HepG2 (cell line): ENCODE measurements around the gene RHOC. TPM values are rescaled to one million over a fixed set of nuclear protein-coding genes. Genes with fewer than 3 reads are reported as not detected.

ENCODE experiments used
- ARID4A ChIP-seq: sonication (generic); formaldehyde crosslinking; IDR thresholded peaks from 2 replicates; pipeline ENCODE4 v1.5.0; 2020; ENCODE audit warnings: mild to moderate bottlenecking, missing genetic modification reagents, borderline replicate concordance
- ASH2L ChIP-seq: fragments of 300-600, 200-600 bp; sonication (generic); IDR thresholded peaks from 2 replicates; pipeline ENCODE4 v1.7.0; 2017; ENCODE audit warnings: low read depth, mild to moderate bottlenecking, moderate library complexity, mixed read lengths, low read length; ENCODE audit not compliant: insufficient read length
- CCAR2 ChIP-seq: fragments of 200-400 bp; formaldehyde crosslinking; optimal IDR thresholded peaks from 2 replicates; pipeline ENCODE3; 2018; ENCODE audit warnings: low read depth, mild to moderate bottlenecking, low read length, moderate library complexity
- CTCF ChIP-seq: sonication (generic); formaldehyde crosslinking; IDR thresholded peaks from 2 replicates; pipeline ENCODE4 v1.5.0; 2020; ENCODE audit warnings: mild to moderate bottlenecking, missing genetic modification reagents, moderate library complexity
- ETV5 ChIP-seq: IDR thresholded peaks from 2 replicates; pipeline ENCODE4 v1.6.1; 2018; ENCODE audit warnings: missing biosample characterization, missing genetic modification reagents, inconsistent platforms, borderline replicate concordance
- ETV6 ChIP-seq: sonication (generic); formaldehyde crosslinking; conservative IDR thresholded peaks from 2 replicates; pipeline ENCODE4 v1.4.0; 2020; ENCODE audit warnings: missing genetic modification reagents
- HNF4G ChIP-seq, 2 experiments: sonication (generic) in 1 of 2; formaldehyde crosslinking in 1 of 2; IDR thresholded peaks; 2 replicates each; pipeline versions ENCODE4 v1.4.0 to v1.6.1; 2011 to 2020; ENCODE audit warnings: borderline replicate concordance in 2 of 2, low read depth in 2 of 2, mild to moderate bottlenecking in 2 of 2, low read length in 1 of 2, missing genetic modification reagents in 1 of 2, moderate library complexity in 1 of 2
- IKZF4 ChIP-seq: sonication (generic); formaldehyde crosslinking; IDR thresholded peaks from 2 replicates; pipeline ENCODE4 v1.5.1; 2020; ENCODE audit warnings: borderline replicate concordance, mild to moderate bottlenecking, low read depth, missing genetic modification reagents; ENCODE audit errors: not compliant biosample characterization
- KDM6A ChIP-seq: IDR thresholded peaks from 2 replicates; pipeline ENCODE4 v1.6.1; 2016; ENCODE audit warnings: low read depth
- PAWR ChIP-seq: sonication (generic); formaldehyde crosslinking; IDR thresholded peaks from 2 replicates; pipeline ENCODE4 v1.4.0; 2020; ENCODE audit warnings: missing genetic modification reagents, mild to moderate bottlenecking, borderline replicate concordance
- PHF8 ChIP-seq: sonication (generic); formaldehyde crosslinking; IDR thresholded peaks from 2 replicates; pipeline ENCODE4 v1.5.0; 2020; ENCODE audit warnings: missing genetic modification reagents
- POGZ ChIP-seq: sonication (generic); formaldehyde crosslinking; IDR thresholded peaks from 2 replicates; pipeline ENCODE4 v1.4.0; 2020; ENCODE audit warnings: mild to moderate bottlenecking, missing genetic modification reagents
- RELA ChIP-seq: sonication (generic); formaldehyde crosslinking; IDR thresholded peaks from 2 replicates; pipeline ENCODE4 v1.4.0; 2020; ENCODE audit warnings: missing genetic modification reagents
- SAFB2 ChIP-seq: sonication (generic); formaldehyde crosslinking; IDR thresholded peaks from 2 replicates; pipeline ENCODE4 v1.5.1; 2020; ENCODE audit warnings: missing genetic modification reagents, low read depth, mild to moderate bottlenecking, borderline replicate concordance
- SIX1 ChIP-seq: sonication (generic); formaldehyde crosslinking; IDR thresholded peaks from 2 replicates; pipeline ENCODE4 v1.4.0; 2020; ENCODE audit warnings: missing genetic modification reagents, borderline replicate concordance
- SMAD3 ChIP-seq: sonication (generic); formaldehyde crosslinking; IDR thresholded peaks from 2 replicates; pipeline ENCODE4 v1.4.0; 2020; ENCODE audit warnings: missing genetic modification reagents
- SOX13 ChIP-seq, 3 experiments: fragments of 450-650 bp in 1 of 3; sonication (generic) in 1 of 3; formaldehyde crosslinking in 1 of 3; IDR thresholded peaks in 2 of 3; conservative IDR thresholded peaks in 1 of 3; 2 replicates each; pipeline versions ENCODE4 v1.5.0 to v1.6.1; 2016 to 2020; ENCODE audit warnings: antibody characterized with exemption in 1 of 3, mild to moderate bottlenecking in 1 of 3, missing compliant biosample characterization in 1 of 3, missing genetic modification reagents in 1 of 3, moderate library complexity in 1 of 3
- ZNF235 ChIP-seq: sonication (generic); formaldehyde crosslinking; IDR thresholded peaks from 2 replicates; pipeline ENCODE4 v1.8.1; 2023; ENCODE audit warnings: mild to moderate bottlenecking, missing genetic modification reagents, borderline replicate concordance
- ZNF737 ChIP-seq: sonication (generic); formaldehyde crosslinking; IDR thresholded peaks from 2 replicates; pipeline ENCODE4 v1.5.0; 2020; ENCODE audit warnings: missing genetic modification reagents, mild to moderate bottlenecking, borderline replicate concordance
- ZNF776 ChIP-seq: sonication (generic); formaldehyde crosslinking; IDR thresholded peaks from 2 replicates; pipeline ENCODE4 v1.4.0; 2020; ENCODE audit warnings: mild to moderate bottlenecking, missing genetic modification reagents
- polyA plus RNA-seq, 8 experiments: library from polyadenylated mRNA; depleted of rRNA in 3 of 8; stranded (reverse) in 7 of 8; unstranded in 1 of 8; fragments of >200 nt; fragmentation: Illumina TruSeq in 4 of 8; extraction: Trizol in 4 of 8; gene quantifications; 2 replicates each; pipeline versions ENCODE4 v1.2.1 to v1.2.3, GENCODE V29; 2011 to 2016; ENCODE audit warnings: low read depth in 4 of 8, missing spikeins in 1 of 8, mixed read lengths in 1 of 8; ENCODE audit not compliant: insufficient read depth in 1 of 8
- total RNA-seq, 5 experiments: library from RNA; depleted of rRNA; stranded (reverse); fragments of >200 nt; fragmentation: Illumina TruSeq; extraction: Trizol; gene quantifications; 2 replicates each; pipeline ENCODE4 v1.2.3, GENCODE V29; 2016; ENCODE audit warnings: low read depth in 1 of 5
- TF ChIP-seq, protein P1 (sequence below): sonication (generic); formaldehyde crosslinking; IDR thresholded peaks from 2 replicates; pipeline ENCODE4 v1.8.0; 2022; ENCODE audit warnings: mild to moderate bottlenecking, missing genetic modification reagents, moderate library complexity

The RHOC gene
- total and polyA plus RNA-seq, 2 of the 13 experiments (the other 11 are each of a cell fraction or from before 2014, with no cell fraction given), result 64.3 to 182 TPM

- no peak for TF ChIP-seq CCAR2
- no peak for TF ChIP-seq ETV6 (CRISPR knock-in tag)
- no peak for TF ChIP-seq PAWR
- no peak for TF ChIP-seq RELA (CRISPR knock-in tag)
- no peak for TF ChIP-seq SMAD3 (CRISPR knock-in tag)
- no peak for TF ChIP-seq IKZF4
- TF ChIP-seq HNF4G (IDR thresholded peaks at IDR 0.05; ENCODE audit: borderline replicate concordance, low read depth, low read length), result 0 out of 2 replicates have a peak, but pooled peaks have one; percentile 24
- TF ChIP-seq HNF4G (CRISPR knock-in tag; IDR thresholded peaks at IDR 0.05; ENCODE audit: borderline replicate concordance, low read depth), result no peak
- TF ChIP-seq, protein P1, sequence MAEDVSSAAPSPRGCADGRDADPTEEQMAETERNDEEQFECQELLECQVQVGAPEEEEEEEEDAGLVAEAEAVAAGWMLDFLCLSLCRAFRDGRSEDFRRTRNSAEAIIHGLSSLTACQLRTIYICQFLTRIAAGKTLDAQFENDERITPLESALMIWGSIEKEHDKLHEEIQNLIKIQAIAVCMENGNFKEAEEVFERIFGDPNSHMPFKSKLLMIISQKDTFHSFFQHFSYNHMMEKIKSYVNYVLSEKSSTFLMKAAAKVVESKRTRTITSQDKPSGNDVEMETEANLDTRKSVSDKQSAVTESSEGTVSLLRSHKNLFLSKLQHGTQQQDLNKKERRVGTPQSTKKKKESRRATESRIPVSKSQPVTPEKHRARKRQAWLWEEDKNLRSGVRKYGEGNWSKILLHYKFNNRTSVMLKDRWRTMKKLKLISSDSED (CRISPR knock-in tag), result no peak
- no peak for TF ChIP-seq SOX13 (IDR thresholded peaks at IDR 0.05)
- TF ChIP-seq SOX13 (CRISPR knock-in tag; conservative IDR thresholded peaks at IDR 0.05 in 1 of 2, IDR thresholded peaks at IDR 0.05 in 1 of 2), result peak in 1 of 2 experiments; percentile 37; a peak in 1 of 4 replicates
- TF ChIP-seq ARID4A (CRISPR knock-in tag), result peak; percentile 64; the same call in 1 of the 2 replicates
- no peak for TF ChIP-seq ZNF235 (CRISPR knock-in tag)
- peak; percentile 98 for TF ChIP-seq CTCF (CRISPR knock-in tag)
- peak; percentile 67 for TF ChIP-seq PHF8
- TF ChIP-seq SAFB2, result no peak
- no peak for TF ChIP-seq ZNF776 (CRISPR knock-in tag)
- TF ChIP-seq POGZ (CRISPR knock-in tag), result peak; percentile 66
- no peak; the same call in 1 of the 2 replicates for TF ChIP-seq ETV5
- no peak for TF ChIP-seq KDM6A (CRISPR knock-in tag)
- peak; percentile 47 for TF ChIP-seq ASH2L
- no peak for TF ChIP-seq SIX1
- TF ChIP-seq ZNF737 (CRISPR knock-in tag), result no peak
Observed at GRCh38 chr1:112707221-112708001, 484 bp upstream of the RHOC start (continued).
